HG02588 (cell line): Measurements from ENCODE around the gene CT45A8.
"Not testable (repeated sequence)": the region's sequence is repeated elsewhere in the genome, so short reads cannot be mapped to it uniquely, and the experiment has no call there.

Source experiments
- ATAC-seq: cut with Tn5 transposase; IDR thresholded peaks from one replicate; pipeline ENCODE4 v1.9.1; 2021; ENCODE audit warnings: mild to moderate bottlenecking, moderate library complexity; ENCODE audit not compliant: unreplicated experiment

Gene CT45A8, protein sequence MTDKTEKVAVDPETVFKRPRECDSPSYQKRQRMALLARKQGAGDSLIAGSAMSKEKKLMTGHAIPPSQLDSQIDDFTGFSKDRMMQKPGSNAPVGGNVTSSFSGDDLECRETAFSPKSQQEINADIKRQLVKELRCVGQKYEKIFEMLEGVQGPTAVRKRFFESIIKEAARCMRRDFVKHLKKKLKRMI

DNA sequence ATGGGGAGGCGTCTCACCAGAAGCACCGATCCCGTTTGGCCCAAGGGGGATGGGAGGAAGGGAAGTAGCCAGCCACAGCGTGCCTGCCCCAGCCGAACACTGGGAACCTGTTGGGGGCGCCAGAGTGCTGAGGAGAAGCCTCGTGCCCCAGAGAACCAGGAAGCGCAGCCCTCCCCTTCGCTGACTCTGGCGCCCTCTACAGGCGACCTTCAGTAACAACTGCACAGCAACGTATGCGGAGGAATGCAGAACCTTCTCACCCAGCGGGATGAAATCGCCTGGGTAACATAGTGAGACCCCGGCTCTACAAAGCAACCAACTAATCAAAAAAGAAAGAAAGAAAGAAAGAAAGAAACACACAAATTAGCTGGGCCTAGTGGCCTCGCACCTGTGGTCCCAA is at the start of gene CT45A8:
CT45A8 (minus strand) TSS at position 101 of the 400 bp plus-strand sequence. CDS start 3,755 bp downstream, outside the sequence.
- not testable (repeated sequence) for ATAC-seq

DNA sequence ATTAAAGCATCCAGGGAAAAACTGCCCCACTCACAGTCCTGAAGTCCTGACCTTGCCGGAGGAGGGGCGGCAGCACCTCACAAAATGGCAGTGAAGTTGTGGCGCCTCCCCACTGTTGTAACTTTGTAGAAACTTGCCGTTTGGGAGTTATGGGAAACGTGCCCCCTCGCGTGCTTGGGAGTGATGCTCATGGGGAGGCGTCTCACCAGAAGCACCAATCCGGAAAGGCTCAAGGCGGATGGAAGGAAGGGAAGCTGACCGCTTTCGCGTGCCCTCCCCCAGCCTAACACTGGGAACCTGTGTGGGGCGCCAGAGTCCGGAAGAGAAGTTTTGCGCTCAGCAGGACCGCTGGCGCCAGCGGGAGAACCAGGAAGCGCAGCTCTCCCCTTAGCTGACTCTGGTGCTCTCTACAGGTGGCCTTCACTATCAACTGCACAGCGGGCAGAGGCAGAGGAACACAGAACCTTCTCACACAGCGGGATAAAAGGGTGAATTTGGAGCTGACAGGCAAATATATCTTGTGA is 39.0 kb upstream of the CT45A8 start, which contains the start of the genes CT45A10 and SAGE1:
CT45A10 (minus strand) TSS at position 151 of the 524 bp plus-strand sequence. CDS start 8,100 bp downstream, outside the sequence.
SAGE1 (plus strand) TSS at position 423 of the 524 bp plus-strand sequence. CDS start 2,527 bp downstream, outside the sequence.
- no peak for ATAC-seq

DNA sequence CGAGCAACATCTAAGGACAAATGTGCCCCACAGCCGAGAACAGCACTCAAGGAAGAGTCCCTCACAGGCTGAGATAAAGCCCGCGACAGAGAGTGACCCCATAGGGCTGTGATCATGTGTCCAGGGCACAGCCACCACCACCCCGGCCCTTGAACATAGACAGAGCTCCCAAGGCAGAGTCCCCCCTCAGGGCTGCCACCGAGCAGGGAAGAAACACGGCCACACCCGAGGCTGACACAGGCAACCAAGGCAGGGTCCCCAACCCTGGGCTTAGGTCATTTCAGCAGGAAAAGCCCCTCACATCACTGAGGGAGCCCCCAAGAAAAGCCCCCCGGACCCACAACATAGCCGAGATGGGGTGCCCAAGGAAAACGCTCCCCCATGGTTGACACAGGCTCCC is 38.4 kb upstream of the CT45A8 start:
- ATAC-seq: no peak

DNA sequence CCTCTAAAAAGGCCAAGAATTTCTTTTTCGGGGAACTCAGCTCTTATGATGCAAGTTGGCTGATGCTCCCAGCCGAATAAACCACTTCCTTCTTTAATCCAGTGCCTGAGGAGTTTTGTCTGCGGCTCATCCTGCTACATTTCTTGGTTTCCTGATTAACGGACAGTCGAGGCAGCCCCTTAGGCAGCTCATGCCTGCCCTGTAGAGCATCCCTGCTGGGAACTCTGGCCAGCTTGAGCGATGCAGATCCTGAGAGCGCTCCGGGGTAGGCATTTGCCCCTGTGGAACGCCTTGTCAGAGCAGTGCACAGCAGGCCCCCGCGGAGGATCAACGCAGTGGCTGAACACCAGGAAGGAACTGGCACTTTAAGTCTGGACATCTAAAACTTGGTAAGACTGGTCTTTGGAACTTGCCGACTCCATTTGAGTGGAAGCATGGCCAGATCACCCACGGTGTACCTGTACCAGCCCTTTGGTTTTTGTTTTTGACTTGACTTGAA is 35.8 kb upstream of the CT45A8 start:
- ATAC-seq: no peak

DNA sequence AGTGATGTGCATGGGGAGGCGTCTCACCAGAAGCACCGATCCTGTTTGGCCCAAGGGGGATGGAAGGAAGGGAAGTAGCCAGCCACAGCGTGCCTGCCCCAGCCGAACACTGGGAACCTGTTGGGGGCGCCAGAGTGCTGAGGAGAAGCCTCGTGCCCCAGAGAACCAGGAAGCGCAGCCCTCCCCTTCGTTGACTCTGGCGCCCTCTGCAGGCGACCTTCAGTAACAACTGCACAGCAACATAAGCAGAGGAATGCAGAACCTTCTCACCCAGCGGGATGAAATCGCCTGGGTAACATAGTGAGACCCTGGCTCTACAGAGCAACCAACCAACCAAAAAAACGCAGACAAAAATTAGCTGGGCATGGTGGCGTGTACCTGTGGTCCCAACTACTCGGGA is 34.6 kb upstream of the CT45A8 start:
- ATAC-seq: not testable (repeated sequence)

DNA sequence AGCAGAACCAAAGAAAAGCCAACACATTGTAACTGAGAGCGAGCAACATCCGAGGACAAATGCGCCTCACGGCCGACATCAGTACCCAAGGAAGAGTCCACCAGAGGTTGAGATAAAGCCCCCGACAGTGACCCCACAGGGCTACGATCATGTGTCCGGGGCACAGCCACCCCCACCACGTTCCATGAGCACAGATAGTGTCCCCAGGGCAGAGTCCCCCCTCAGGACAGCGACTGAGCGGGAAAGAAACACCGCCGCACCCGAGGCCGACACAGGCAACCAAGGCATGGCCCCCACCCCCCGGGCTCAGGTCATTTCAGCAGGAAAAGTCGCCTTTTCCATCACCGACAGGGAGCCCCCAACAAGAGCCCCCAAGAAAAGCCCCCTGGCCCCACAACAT is 33.9 kb upstream of the CT45A8 start:
- not testable (repeated sequence) for ATAC-seq

DNA sequence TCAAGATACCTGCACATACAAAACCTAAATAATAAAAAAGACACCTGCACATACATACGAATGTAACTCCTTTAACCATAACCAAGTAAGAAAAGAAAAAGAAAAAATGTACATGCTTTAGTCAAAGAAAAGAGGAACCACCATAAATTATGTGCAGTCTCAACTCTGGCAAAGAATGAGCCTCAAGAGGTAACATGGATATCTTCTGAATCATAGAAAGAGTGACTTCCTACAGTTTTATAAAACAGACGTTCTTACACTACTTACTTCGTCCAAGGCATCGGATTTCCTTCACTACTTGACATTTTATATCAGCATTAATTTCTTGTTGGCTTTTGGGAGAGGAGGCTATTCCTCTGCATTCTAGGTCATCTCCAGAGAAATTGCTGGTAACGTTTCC is 28.4 kb upstream of the CT45A8 start:
- not testable (repeated sequence) for ATAC-seq

DNA sequence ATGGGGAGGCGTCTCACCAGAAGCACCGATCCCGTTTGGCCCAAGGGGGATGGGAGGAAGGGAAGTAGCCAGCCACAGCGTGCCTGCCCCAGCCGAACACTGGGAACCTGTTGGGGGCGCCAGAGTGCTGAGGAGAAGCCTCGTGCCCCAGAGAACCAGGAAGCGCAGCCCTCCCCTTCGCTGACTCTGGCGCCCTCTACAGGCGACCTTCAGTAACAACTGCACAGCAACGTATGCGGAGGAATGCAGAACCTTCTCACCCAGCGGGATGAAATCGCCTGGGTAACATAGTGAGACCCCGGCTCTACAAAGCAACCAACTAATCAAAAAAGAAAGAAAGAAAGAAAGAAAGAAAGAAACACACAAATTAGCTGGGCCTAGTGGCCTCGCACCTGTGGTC is 17.4 kb upstream of the CT45A8 start, which contains the start of gene CT45A9:
CT45A9 (minus strand) TSS at position 101 of the 400 bp plus-strand sequence. CDS start 3,751 bp downstream, outside the sequence.
- ATAC-seq: not testable (repeated sequence)

DNA sequence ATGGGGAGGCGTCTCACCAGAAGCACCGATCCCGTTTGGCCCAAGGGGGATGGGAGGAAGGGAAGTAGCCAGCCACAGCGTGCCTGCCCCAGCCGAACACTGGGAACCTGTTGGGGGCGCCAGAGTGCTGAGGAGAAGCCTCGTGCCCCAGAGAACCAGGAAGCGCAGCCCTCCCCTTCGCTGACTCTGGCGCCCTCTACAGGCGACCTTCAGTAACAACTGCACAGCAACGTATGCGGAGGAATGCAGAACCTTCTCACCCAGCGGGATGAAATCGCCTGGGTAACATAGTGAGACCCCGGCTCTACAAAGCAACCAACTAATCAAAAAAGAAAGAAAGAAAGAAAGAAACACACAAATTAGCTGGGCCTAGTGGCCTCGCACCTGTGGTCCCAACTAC is 17.2 kb downstream of the CT45A8 start, which contains the start of gene CT45A7:
CT45A7 (minus strand) TSS at position 101 of the 400 bp plus-strand sequence. CDS start 3,747 bp downstream, outside the sequence.
- ATAC-seq: not testable (repeated sequence)

DNA sequence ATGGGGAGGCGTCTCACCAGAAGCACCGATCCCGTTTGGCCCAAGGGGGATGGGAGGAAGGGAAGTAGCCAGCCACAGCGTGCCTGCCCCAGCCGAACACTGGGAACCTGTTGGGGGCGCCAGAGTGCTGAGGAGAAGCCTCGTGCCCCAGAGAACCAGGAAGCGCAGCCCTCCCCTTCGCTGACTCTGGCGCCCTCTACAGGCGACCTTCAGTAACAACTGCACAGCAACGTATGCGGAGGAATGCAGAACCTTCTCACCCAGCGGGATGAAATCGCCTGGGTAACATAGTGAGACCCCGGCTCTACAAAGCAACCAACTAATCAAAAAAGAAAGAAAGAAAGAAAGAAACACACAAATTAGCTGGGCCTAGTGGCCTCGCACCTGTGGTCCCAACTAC is 34.4 kb downstream of the CT45A8 start, which contains the start of gene CT45A2:
CT45A2 (minus strand) TSS at position 101 of the 400 bp plus-strand sequence. CDS start 3,747 bp downstream, outside the sequence.
- ATAC-seq: not testable (repeated sequence)

DNA sequence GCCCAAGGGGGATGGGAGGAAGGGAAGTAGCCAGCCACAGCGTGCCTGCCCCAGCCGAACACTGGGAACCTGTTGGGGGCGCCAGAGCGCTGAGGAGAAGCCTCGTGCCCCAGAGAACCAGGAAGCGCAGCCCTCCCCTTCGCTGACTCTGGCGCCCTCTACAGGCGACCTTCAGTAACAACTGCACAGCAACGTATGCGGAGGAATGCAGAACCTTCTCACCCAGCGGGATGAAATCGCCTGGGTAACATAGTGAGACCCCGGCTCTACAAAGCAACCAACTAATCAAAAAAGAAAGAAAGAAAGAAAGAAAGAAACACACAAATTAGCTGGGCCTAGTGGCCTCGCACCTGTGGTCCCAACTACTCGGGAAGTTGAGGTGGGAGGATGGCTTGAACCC is 51.7 kb downstream of the CT45A8 start, which contains the start of gene CT45A6:
CT45A6 (minus strand) TSS at position 101 of the 400 bp plus-strand sequence. CDS start 3,794 bp downstream, outside the sequence.
- not testable (repeated sequence) for ATAC-seq
